HepG2 (cell line): ENCODE measurements around the gene MAP2K7. TPM values are rescaled to one million over a fixed set of nuclear protein-coding genes. Genes with fewer than 3 reads are reported as not detected.
A peak's percentile ranks its signal among the peaks of the same experiment; 100 is the strongest.

ENCODE experiments used
- ASH2L ChIP-seq: fragments of 300-600, 200-600 bp; sonication (generic); IDR thresholded peaks from 2 replicates; pipeline ENCODE4 v1.7.0; 2017; ENCODE audit warnings: low read depth, mild to moderate bottlenecking, moderate library complexity, mixed read lengths, low read length; ENCODE audit not compliant: insufficient read length
- FOXC1 ChIP-seq: sonication (generic); formaldehyde crosslinking; IDR thresholded peaks from 2 replicates; pipeline ENCODE4 v1.8.0; 2022; ENCODE audit warnings: mild to moderate bottlenecking, missing genetic modification reagents, borderline replicate concordance
- HMG20A ChIP-seq: IDR thresholded peaks from 2 replicates; pipeline ENCODE4 v1.6.1; 2016; ENCODE audit warnings: borderline replicate concordance
- HNRNPL ChIP-seq: fragments of 200-400 bp; formaldehyde crosslinking; IDR thresholded peaks from 2 replicates; pipeline ENCODE4 v1.6.1; 2017; ENCODE audit warnings: mild to moderate bottlenecking, low read depth, low read length
- HOXD1 ChIP-seq: sonication (generic); formaldehyde crosslinking; IDR thresholded peaks from 2 replicates; pipeline ENCODE4 v1.5.0; 2020; ENCODE audit warnings: missing genetic modification reagents
- IRF1 ChIP-seq: sonication (generic); formaldehyde crosslinking; IDR thresholded peaks from 2 replicates; pipeline ENCODE4 v1.4.0; 2020; ENCODE audit warnings: low read depth, mild to moderate bottlenecking, missing genetic modification reagents
- TIGD3 ChIP-seq: sonication (generic); formaldehyde crosslinking; IDR thresholded peaks from 2 replicates; pipeline ENCODE4 v1.5.1; 2020; ENCODE audit warnings: mild to moderate bottlenecking, missing genetic modification reagents, borderline replicate concordance
- UBTF ChIP-seq: sonication (generic); formaldehyde crosslinking; IDR thresholded peaks from 2 replicates; pipeline ENCODE4 v1.4.0; 2020; ENCODE audit warnings: mild to moderate bottlenecking, missing genetic modification reagents
- ZC3H13 ChIP-seq: sonication (generic); formaldehyde crosslinking; IDR thresholded peaks from 2 replicates; pipeline ENCODE4 v1.8.1; 2023; ENCODE audit warnings: mild to moderate bottlenecking, missing genetic modification reagents, moderate library complexity
- polyA plus RNA-seq, 8 experiments: library from polyadenylated mRNA; depleted of rRNA in 3 of 8; stranded (reverse) in 7 of 8; unstranded in 1 of 8; fragments of >200 nt; fragmentation: Illumina TruSeq in 4 of 8; extraction: Trizol in 4 of 8; gene quantifications; 2 replicates each; pipeline versions ENCODE4 v1.2.1 to v1.2.3, GENCODE V29; 2011 to 2016; ENCODE audit warnings: low read depth in 4 of 8, missing spikeins in 1 of 8, mixed read lengths in 1 of 8; ENCODE audit not compliant: insufficient read depth in 1 of 8
- total RNA-seq, 5 experiments: library from RNA; depleted of rRNA; stranded (reverse); fragments of >200 nt; fragmentation: Illumina TruSeq; extraction: Trizol; gene quantifications; 2 replicates each; pipeline ENCODE4 v1.2.3, GENCODE V29; 2016; ENCODE audit warnings: low read depth in 1 of 5

MAP2K7 gene
- total and polyA plus RNA-seq, 2 of the 13 experiments (the other 11 are each of a cell fraction or from before 2014, with no cell fraction given): 9.0 to 10.8 TPM

GRCh38 chr19:7869453-7869909 is 34.2 kb upstream of the MAP2K7 start (continued):
- TF ChIP-seq HMG20A (CRISPR knock-in tag) (no peak), TIGD3 (CRISPR knock-in tag) (no peak), HOXD1 (no peak), FOXC1 (CRISPR knock-in tag) (no peak), IRF1 (no peak), HNRNPL (no peak), ZC3H13 (CRISPR knock-in tag) (peak; percentile 50; the same call in 1 of the 2 replicates), UBTF (0 out of 2 replicates have a peak, but pooled peaks have one; percentile 2), ASH2L (peak; percentile 6)
